H1 (cell line): ENCODE data around the gene SLC25A34. TPM values are rescaled to one million over a fixed set of nuclear protein-coding genes. Genes with fewer than 3 reads are reported as not detected.

Experiments
- CTBP2 ChIP-seq: IDR thresholded peaks from 2 replicates; pipeline ENCODE4 v1.7.0; 2011; ENCODE audit warnings: borderline replicate concordance, mild to moderate bottlenecking, moderate library complexity, mixed read lengths, low read length; ENCODE audit not compliant: insufficient read depth, insufficient read length
- RAD21 ChIP-seq, 2 experiments: IDR thresholded peaks in 1 of 2; conservative IDR thresholded peaks in 1 of 2; 2 replicates each; pipeline ENCODE4 v1.6.1; 2011; ENCODE audit warnings: low read depth in 2 of 2, low read length in 2 of 2, improper control_type of control experiment in 1 of 2, inconsistent platforms in 1 of 2, mild to moderate bottlenecking in 1 of 2, moderate library complexity in 1 of 2
- RFX5 ChIP-seq: IDR thresholded peaks from 2 replicates; pipeline ENCODE4 v1.6.1; 2011; ENCODE audit warnings: low read depth, low read length, improper control_type of control experiment, borderline replicate concordance
- SP1 ChIP-seq: IDR thresholded peaks from 2 replicates; pipeline ENCODE4 v1.6.1; 2011; ENCODE audit warnings: low read depth, low read length
- TAF1 ChIP-seq: IDR thresholded peaks from 2 replicates; pipeline ENCODE4 v1.6.1; 2011; ENCODE audit warnings: mild to moderate bottlenecking, low read depth, low read length
- polyA plus RNA-seq, 7 experiments: library from polyadenylated mRNA; depleted of rRNA in 3 of 7; stranded (reverse) in 5 of 7; unstranded in 2 of 7; fragments of >200 nt in 5 of 7; fragments of 200-250 nt in 2 of 7; gene quantifications; 1 replicate in 5 of 7; 2 replicates in 1 of 7; 4 replicates in 1 of 7; pipeline versions ENCODE4 v1.2.1 to v1.2.3, GENCODE V29; 2011 to 2013; ENCODE audit warnings: missing spikeins in 2 of 7, mixed read lengths in 2 of 7
- total RNA-seq: library from RNA; stranded (reverse); fragmentation: NEBNext Ultra II Directional; extraction: Animal tissue kit (Norgen Biotek cat#: 25700); gene quantifications from 2 replicates; pipeline ENCODE4 v1.2.1, GENCODE V29; 2021

Gene SLC25A34
- total and polyA plus RNA-seq, 2 of the 8 experiments (the other 6 are each of a cell fraction or from before 2014, with no cell fraction given): 0.48 to 0.62 TPM

GRCh38 chr1:15696956-15697521, 39.0 kb upstream of the SLC25A34 start (continued):
- TF ChIP-seq SP1 (no peak), CTBP2 (no peak), RAD21 (IDR thresholded peaks at IDR 0.05 in 1 of 2, conservative IDR thresholded peaks at IDR 0.05 in 1 of 2; ENCODE audit: low read depth in 2 of 2, low read length in 2 of 2) (no peak), RFX5 (no peak), TAF1 (no peak)
- TF ChIP-seq, all 59 proteins: peak for 0
